PC-9 (cell line): Measurements from ENCODE around the gene NCLN. TPM values are rescaled to one million over a fixed set of nuclear protein-coding genes. Genes with fewer than 3 reads are reported as not detected.

ENCODE experiments used
- BruUV-seq: library from RNA; stranded (reverse); fragments of 400-500 nt; replicated peaks from 2 replicates; lab custom pipeline; 2021; lab: Mats Ljungman, UMichigan
- CTCF ChIA-PET: fragments of 300-600 bp; sonication (Branson Sonifier 250); formaldehyde crosslinking; loops from one replicate; lab custom pipeline; 2022; ENCODE audit warnings: antibody characterized with exemption; lab: Charles Lee
- POLR2A ChIA-PET: fragments of 300-600 bp; sonication (Branson Sonifier 250); formaldehyde crosslinking; loops from one replicate; lab custom pipeline; 2022; ENCODE audit warnings: antibody characterized with exemption; ENCODE audit not compliant: unreplicated experiment; lab: Charles Lee
- DNase-seq, 2 experiments: peaks; one replicate each; pipeline versions ENCODE4 v3.0.0 to v3.0.0-alpha.2; 2015 to 2022; ENCODE audit warnings: mixed read lengths in 1 of 2
- H2AFZ ChIP-seq: fragments of 200-600 bp; sonication (generic); 2 replicates; pipeline ENCODE4 v1.8.1; 2017; ENCODE audit warnings: antibody characterized with exemption
- H3F3A ChIP-seq: fragments of 200-600 bp; sonication (generic); 2 replicates; pipeline ENCODE4 v1.8.1; 2017; ENCODE audit warnings: antibody characterized with exemption, mild to moderate bottlenecking, low read depth; ENCODE audit not compliant: insufficient read depth
- H3K27ac ChIP-seq: fragments of 200-600 bp; sonication (generic); 2 replicates; pipeline ENCODE4 v1.6.1; 2016; ENCODE audit warnings: mixed run types
- H3K27me3 ChIP-seq: fragments of 200-600 bp; sonication (generic); 2 replicates; pipeline ENCODE4 v1.6.1; 2016; ENCODE audit warnings: low read depth, mixed run types; ENCODE audit not compliant: insufficient read depth
- H3K36me3 ChIP-seq: fragments of 200-600 bp; sonication (generic); 2 replicates; pipeline ENCODE4 v1.6.1; 2016; ENCODE audit warnings: low read depth, mixed run types
- H3K4me1 ChIP-seq: fragments of 200-600 bp; sonication (generic); replicated peaks from 2 replicates; pipeline ENCODE4 v1.6.1; 2016; ENCODE audit warnings: mixed run types; ENCODE audit not compliant: insufficient read depth
- H3K4me2 ChIP-seq: fragments of 200-600 bp; sonication (generic); 2 replicates; pipeline ENCODE4 v1.6.1; 2017; ENCODE audit warnings: mixed run types
- H3K4me3 ChIP-seq: fragments of 200-600 bp; sonication (generic); 2 replicates; pipeline ENCODE4 v1.6.1; 2016; ENCODE audit warnings: mixed run types
- H3K79me2 ChIP-seq: fragments of 200-600 bp; sonication (generic); 2 replicates; pipeline ENCODE4 v1.6.1; 2017; ENCODE audit warnings: low read depth, mixed run types
- H3K9me2 ChIP-seq: fragments of 200-600 bp; sonication (generic); 2 replicates; pipeline ENCODE4 v1.8.1; 2017; ENCODE audit warnings: mild to moderate bottlenecking; ENCODE audit not compliant: insufficient read depth
- H3K9me3 ChIP-seq: fragments of 200-600 bp; sonication (generic); 2 replicates; pipeline ENCODE4 v1.8.1; 2016; ENCODE audit warnings: low read depth; ENCODE audit not compliant: insufficient read depth
- H4K20me1 ChIP-seq: fragments of 200-600 bp; sonication (generic); 2 replicates; pipeline ENCODE4 v1.8.1; 2017; ENCODE audit not compliant: insufficient read depth
- EZH2 ChIP-seq: fragments of 200-600 bp; sonication (generic); IDR thresholded peaks from 2 replicates; pipeline ENCODE4 v1.8.0; 2017; ENCODE audit warnings: antibody characterized with exemption, low read depth
- intact Hi-C: fragments of 100-400 bp; cut with micrococcal nuclease; formaldehyde crosslinking; loops from one replicate; pipeline ENCODE4 v1.10.0; 2022; ENCODE audit not compliant: unreplicated experiment
- total RNA-seq: library from RNA; stranded (reverse); gene quantifications from 2 replicates; pipeline ENCODE4 v1.2.3, GENCODE V29; 2021
- TF ChIP-seq, protein P1 (sequence below): fragments of 200-600 bp; sonication (generic); conservative IDR thresholded peaks from 2 replicates; pipeline ENCODE4 v1.6.1; 2017; ENCODE audit warnings: mixed run types, antibody characterized with exemption, mild to moderate bottlenecking, moderate library complexity

The NCLN gene
- total RNA-seq, 1 experiment from 2014 or later: 61.4 TPM

GRCh38 chr19:3188627-3189596 lies 3.2 kb downstream of the NCLN start:
- H3K9me3 ChIP-seq: no peaks in the 10 kb centered on the region
- BruUV-seq: no TSS peak
- no peaks in the 10 kb centered on the region; the same call in 1 of the 2 replicates for H3F3A ChIP-seq
- no peak overlapping the region for H3K4me2 ChIP-seq
- intact Hi-C loops: no loop called here
- peaks cover 40% of the 10 kb centered on the region for H3K79me2 ChIP-seq
- H3K36me3 ChIP-seq: no peaks in the 10 kb centered on the region
- ChIA-PET POLR2A (interaction anchor here (0.7 kb wide), 1 partner anchor 806 kb away, joined by 3 read pairs; no protein-coding TSS in a partner anchor), CTCF (no interaction called here)
- no peaks in the 10 kb centered on the region for H3K9me2 ChIP-seq
- DNase-seq: no peak
- H3K27ac ChIP-seq: no peak overlapping the region
- no peak for TF ChIP-seq EZH2
- TF ChIP-seq, protein P1, sequence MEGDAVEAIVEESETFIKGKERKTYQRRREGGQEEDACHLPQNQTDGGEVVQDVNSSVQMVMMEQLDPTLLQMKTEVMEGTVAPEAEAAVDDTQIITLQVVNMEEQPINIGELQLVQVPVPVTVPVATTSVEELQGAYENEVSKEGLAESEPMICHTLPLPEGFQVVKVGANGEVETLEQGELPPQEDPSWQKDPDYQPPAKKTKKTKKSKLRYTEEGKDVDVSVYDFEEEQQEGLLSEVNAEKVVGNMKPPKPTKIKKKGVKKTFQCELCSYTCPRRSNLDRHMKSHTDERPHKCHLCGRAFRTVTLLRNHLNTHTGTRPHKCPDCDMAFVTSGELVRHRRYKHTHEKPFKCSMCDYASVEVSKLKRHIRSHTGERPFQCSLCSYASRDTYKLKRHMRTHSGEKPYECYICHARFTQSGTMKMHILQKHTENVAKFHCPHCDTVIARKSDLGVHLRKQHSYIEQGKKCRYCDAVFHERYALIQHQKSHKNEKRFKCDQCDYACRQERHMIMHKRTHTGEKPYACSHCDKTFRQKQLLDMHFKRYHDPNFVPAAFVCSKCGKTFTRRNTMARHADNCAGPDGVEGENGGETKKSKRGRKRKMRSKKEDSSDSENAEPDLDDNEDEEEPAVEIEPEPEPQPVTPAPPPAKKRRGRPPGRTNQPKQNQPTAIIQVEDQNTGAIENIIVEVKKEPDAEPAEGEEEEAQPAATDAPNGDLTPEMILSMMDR: no peak
- no peak overlapping the region for H3K4me3 ChIP-seq
- H3K4me1 ChIP-seq: 0 out of 2 replicates have a peak, but pooled peaks cover 8% of the 10 kb centered on the region
- peaks cover 13% of the 10 kb centered on the region for H4K20me1 ChIP-seq
- no peak overlapping the region for H2AFZ ChIP-seq
- no peaks in the 10 kb centered on the region for H3K27me3 ChIP-seq

GRCh38 chr19:3189702-3190469 lies 4.2 kb downstream of the NCLN start:
- Histone ChIP-seq H4K20me1 (peaks cover 13% of the 10 kb centered on the region), H3K9me3 (no peaks in the 10 kb centered on the region), H3F3A (no peaks in the 10 kb centered on the region), H2AFZ (no peak overlapping the region), H3K9me2 (no peaks in the 10 kb centered on the region), H3K79me2 (peaks cover 40% of the 10 kb centered on the region), H3K4me2 (no peak overlapping the region), H3K27ac (no peak overlapping the region), H3K36me3 (no peaks in the 10 kb centered on the region), H3K27me3 (no peaks in the 10 kb centered on the region), H3K4me1 (0 out of 2 replicates have a peak, but pooled peaks cover 8% of the 10 kb centered on the region), H3K4me3 (no peak overlapping the region)
- no peak for DNase-seq
- ChIA-PET CTCF (no interaction called here), POLR2A (no interaction called here)
- no TSS peak for BruUV-seq
- intact Hi-C loops: no loop called here
- TF ChIP-seq, protein P1: no peak
- no peak for TF ChIP-seq EZH2

DNA sequence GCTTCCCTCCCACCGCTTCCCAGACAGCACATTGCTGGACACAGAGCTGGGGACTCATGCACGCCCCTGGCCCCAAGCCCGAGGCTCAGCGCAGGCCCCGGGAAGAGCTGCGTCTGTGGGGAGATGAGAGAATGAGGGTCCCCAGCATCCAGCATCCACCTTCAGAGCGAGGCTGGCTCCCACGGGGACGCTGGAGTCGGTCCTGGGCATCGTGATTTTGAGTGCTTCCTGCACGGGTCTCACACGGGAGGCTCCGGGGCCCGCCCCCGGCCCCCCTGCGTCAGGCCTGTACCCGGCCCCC lies 4.7 kb downstream of the NCLN start:
- H2AFZ ChIP-seq: no peak overlapping the region

More for the DNA sequence above, 4.7 kb downstream of the NCLN start:
- peaks cover 40% of the 10 kb centered on the region for H3K79me2 ChIP-seq
- no peak overlapping the region for H3K4me2 ChIP-seq
- no peaks in the 10 kb centered on the region for H3K27me3 ChIP-seq
- H3K4me3 ChIP-seq: no peak overlapping the region
- no peak for TF ChIP-seq EZH2
- TF ChIP-seq, protein P1: no peak
- no peak for DNase-seq
- H3F3A ChIP-seq: no peaks in the 10 kb centered on the region
- H3K4me1 ChIP-seq: 0 out of 2 replicates have a peak, but pooled peaks cover 8% of the 10 kb centered on the region
- no peaks in the 10 kb centered on the region for H3K9me2 ChIP-seq
- intact Hi-C loops: no loop called here
- peaks cover 13% of the 10 kb centered on the region for H4K20me1 ChIP-seq
- H3K27ac ChIP-seq: no peak overlapping the region
- no TSS peak for BruUV-seq
- ChIA-PET CTCF (no interaction called here), POLR2A (no interaction called here)
- H3K9me3 ChIP-seq: no peaks in the 10 kb centered on the region
- no peaks in the 10 kb centered on the region for H3K36me3 ChIP-seq
